Brain microvascular endothelial cell (primary cell): ENCODE results near the gene ARIH1.
"Not testable (repeated sequence)": the region's sequence is repeated elsewhere in the genome, so short reads cannot be mapped to it uniquely, and the experiment has no call there.

Experiments
- DNase-seq: peaks from one replicate; pipeline ENCODE4 v3.0.0-alpha.2; 2020
- H3K27ac ChIP-seq: fragments of 250-450 bp; sonication (Bioruptor Pico); 2 replicates; pipeline ENCODE4 v1.5.1; 2020; ENCODE audit warnings: mild to moderate bottlenecking, moderate library complexity
- H3K27me3 ChIP-seq: fragments of 250-450 bp; sonication (Bioruptor Pico); replicated peaks from 2 replicates; pipeline ENCODE4 v1.5.1; 2020; ENCODE audit warnings: mild to moderate bottlenecking
- H3K36me3 ChIP-seq: fragments of 250-450 bp; sonication (Bioruptor Pico); replicated peaks from 2 replicates; pipeline ENCODE4 v1.5.1; 2020; ENCODE audit warnings: mild to moderate bottlenecking
- H3K4me3 ChIP-seq: 2 replicates; pipeline ENCODE4 v1.5.1; 2011; ENCODE audit warnings: low read depth, mild to moderate bottlenecking, control low read depth, low read length, moderate library complexity
- in situ Hi-C: cut with HindIII; loops from 2 replicates; pipeline ENCODE4 v1.10.0; 2017; ENCODE audit warnings: low sequenced_read_pairs, low pct_ligation_motif_present
- TF ChIP-seq, protein P1 (sequence below): IDR thresholded peaks from 2 replicates; pipeline ENCODE4 v1.5.1; 2011; ENCODE audit warnings: low read depth, mild to moderate bottlenecking, moderate library complexity, low read length, control low read depth, inconsistent platforms; ENCODE audit errors: missing control alignments

The ARIH1 gene

DNA sequence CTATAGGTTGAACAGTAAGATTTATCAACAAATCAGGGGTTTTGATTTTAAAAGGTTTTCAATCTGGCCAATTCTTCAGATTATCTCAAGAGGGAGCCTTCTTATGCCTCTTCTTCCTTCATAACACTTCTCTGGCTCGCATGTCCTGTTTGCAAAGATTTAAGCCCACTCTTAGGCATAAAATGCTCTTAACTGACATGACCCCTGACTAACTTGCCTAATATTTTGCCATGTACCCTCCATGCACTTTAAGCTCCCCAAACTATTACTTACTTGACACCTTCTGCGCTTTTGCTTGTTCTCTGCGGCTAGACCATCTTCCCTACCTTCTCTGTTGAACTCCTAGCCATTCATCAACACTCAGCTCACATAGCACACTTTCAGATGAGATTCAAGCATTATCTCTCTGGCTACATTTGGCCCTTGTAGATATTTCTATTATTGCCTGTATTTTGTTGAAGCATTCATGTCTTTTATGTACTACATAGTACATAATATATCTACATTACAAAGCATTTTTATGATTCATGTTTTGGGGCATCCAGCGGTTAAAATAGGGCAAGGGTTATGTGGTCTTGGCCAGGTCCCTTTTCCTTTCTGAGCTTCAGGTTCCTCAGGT is 1.0 kb upstream of the ARIH1 start:
- H3K36me3 ChIP-seq: peaks cover 3% of the 10 kb centered on the region
- H3K27ac ChIP-seq: peak overlapping the region; percentile 99
- no peaks in the 10 kb centered on the region for H3K27me3 ChIP-seq
- H3K4me3 ChIP-seq: peak overlapping the region; percentile 96
- in situ Hi-C loops: no loop called here
- DNase-seq: no peak
- TF ChIP-seq, protein P1, sequence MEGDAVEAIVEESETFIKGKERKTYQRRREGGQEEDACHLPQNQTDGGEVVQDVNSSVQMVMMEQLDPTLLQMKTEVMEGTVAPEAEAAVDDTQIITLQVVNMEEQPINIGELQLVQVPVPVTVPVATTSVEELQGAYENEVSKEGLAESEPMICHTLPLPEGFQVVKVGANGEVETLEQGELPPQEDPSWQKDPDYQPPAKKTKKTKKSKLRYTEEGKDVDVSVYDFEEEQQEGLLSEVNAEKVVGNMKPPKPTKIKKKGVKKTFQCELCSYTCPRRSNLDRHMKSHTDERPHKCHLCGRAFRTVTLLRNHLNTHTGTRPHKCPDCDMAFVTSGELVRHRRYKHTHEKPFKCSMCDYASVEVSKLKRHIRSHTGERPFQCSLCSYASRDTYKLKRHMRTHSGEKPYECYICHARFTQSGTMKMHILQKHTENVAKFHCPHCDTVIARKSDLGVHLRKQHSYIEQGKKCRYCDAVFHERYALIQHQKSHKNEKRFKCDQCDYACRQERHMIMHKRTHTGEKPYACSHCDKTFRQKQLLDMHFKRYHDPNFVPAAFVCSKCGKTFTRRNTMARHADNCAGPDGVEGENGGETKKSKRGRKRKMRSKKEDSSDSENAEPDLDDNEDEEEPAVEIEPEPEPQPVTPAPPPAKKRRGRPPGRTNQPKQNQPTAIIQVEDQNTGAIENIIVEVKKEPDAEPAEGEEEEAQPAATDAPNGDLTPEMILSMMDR: peak; percentile 37

GRCh38 chr15:72474466-72474911 is 359 bp downstream of the ARIH1 start:
- in situ Hi-C loops: no loop called here
- H3K27ac ChIP-seq: peak overlapping the region; percentile 99
- no peaks in the 10 kb centered on the region for H3K27me3 ChIP-seq
- no peak for DNase-seq
- peaks cover 8% of the 10 kb centered on the region for H3K36me3 ChIP-seq
- TF ChIP-seq, protein P1: no peak
- peak overlapping the region; percentile 96 for H3K4me3 ChIP-seq

DNA sequence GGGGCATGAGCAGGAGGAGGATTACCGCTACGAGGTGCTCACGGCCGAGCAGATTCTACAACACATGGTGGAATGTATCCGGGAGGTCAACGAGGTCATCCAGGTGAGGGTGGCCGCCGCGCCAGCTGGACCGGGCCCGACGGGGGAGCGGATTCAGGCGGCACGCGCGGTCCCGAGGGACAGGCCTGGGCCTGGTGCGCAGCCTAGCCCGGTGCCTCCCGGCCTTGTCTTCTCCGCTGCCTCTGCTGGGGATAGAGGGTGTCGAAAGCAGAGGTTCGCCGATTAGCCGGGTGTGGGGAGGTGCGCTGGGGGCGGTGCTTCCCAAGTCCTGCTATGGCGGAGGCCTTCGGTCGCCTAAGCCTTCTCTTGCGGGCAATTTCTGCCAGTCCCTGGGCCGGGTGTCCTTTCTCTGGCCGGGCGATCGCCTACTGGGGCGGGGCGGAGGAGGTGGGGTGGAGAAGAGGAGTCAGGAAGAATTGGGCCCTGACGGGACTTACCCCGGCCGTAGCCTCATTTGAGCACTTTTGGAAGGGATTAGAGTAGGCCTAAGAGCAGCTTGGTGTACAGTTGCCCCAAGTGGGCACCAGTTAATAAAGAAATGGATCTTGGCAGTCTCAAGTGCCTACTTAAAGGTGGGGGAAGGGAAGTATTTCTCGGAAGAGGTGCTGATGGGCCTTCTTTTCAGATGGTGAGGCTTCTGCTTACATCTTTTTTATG is 940 bp downstream of the ARIH1 start:
- in situ Hi-C loops: no loop called here
- Histone ChIP-seq H3K36me3 (peaks cover 8% of the 10 kb centered on the region), H3K27me3 (no peaks in the 10 kb centered on the region), H3K27ac (peak overlapping the region; percentile 99), H3K4me3 (peak overlapping the region; percentile 96)
- TF ChIP-seq, protein P1: peak; percentile 13
- DNase-seq: peak; percentile 70

GRCh38 chr15:72475674-72476073 is 1.5 kb downstream of the ARIH1 start:
- TF ChIP-seq, protein P1: no peak
- peak overlapping the region; percentile 99 for H3K27ac ChIP-seq
- peaks cover 8% of the 10 kb centered on the region for H3K36me3 ChIP-seq
- peak overlapping the region; percentile 96 for H3K4me3 ChIP-seq
- in situ Hi-C loops: no loop called here
- no peaks in the 10 kb centered on the region for H3K27me3 ChIP-seq
- no peak for DNase-seq

DNA sequence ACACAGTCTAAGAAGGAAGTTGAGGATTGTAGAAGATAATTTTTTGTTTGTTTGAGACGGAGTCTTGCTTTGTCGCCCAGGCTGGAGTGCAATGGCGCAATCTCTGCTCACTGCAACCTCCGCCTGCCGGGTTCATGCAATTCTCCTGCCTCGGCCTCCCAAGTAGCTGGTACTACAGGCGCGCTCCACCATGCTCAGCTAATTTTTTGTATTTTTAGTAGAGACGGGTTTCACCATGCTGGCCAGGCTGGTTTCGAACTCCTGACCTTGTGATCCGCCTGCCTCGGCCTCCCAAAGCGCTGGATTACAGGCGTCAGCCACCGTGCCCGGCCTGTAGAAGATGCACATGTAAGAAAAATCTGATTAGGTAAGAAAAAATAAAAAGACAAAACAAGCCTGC is 2.2 kb downstream of the ARIH1 start:
- DNase-seq, H3K36me3 ChIP-seq, H3K27ac ChIP-seq, H3K27me3 ChIP-seq, in situ Hi-C loops: not testable (repeated sequence)
- H3K4me3 ChIP-seq: peak overlapping the region; percentile 96

DNA sequence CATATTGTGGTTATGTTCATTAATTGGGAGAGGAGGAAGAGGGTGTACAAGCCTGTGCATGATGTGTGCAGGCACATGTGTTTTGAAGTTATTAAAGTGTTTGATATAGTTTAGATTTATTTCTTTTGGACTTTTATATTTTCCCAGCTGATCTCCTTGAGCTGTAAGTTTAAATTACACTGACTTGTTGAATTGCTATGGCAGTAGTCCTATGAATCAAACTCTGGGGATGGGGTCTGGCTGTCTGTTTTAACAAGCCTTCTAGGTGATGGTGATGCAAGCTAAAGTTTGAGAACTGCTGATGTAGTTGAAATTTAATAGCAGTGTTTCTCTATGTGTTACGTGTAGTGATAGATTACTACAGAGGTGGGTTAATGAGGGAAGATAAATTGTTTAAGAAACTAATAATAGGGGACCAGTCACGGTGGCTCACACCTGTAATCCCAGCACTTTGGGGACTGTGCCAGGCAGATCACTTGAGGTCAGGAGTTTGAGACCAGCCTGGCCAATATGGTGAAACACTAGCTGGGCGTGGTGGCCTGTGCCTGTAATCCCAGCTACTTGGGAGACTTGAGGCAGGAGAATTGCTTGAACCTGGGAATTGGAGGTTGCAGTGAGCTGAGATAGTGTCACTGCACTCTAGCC is 7.0 kb downstream of the ARIH1 start:
- no peak overlapping the region for H3K4me3 ChIP-seq
- peaks cover 8% of the 10 kb centered on the region for H3K36me3 ChIP-seq
- DNase-seq: no peak
- H3K27ac ChIP-seq: no peak overlapping the region
- no peaks in the 10 kb centered on the region for H3K27me3 ChIP-seq
- in situ Hi-C loops: no loop called here
- TF ChIP-seq, protein P1: no peak
